ENCODE data around the gene LCT.
"Not testable (repeated sequence)": the region's sequence is repeated elsewhere in the genome, so short reads cannot be mapped to it uniquely, and the experiment has no call there.

The LCT gene

GRCh38 chr2:135831180-135831812 is 5.7 kb downstream of the LCT start:
- DNase-seq, result no peak

- DNase-seq, result no peak
Measured at GRCh38 chr2:135829378-135830135, 7.4 kb downstream of the LCT start.

GRCh38 chr2:135826544-135826943 is 10.4 kb downstream of the LCT start:
- DNase-seq, result no peak

- no peak for DNase-seq
Measured at GRCh38 chr2:135825550-135826176, 11.3 kb downstream of the LCT start.

GRCh38 chr2:135825131-135825530 is 11.9 kb downstream of the LCT start:
- DNase-seq, result no peak

- DNase-seq, result no peak
Measured at GRCh38 chr2:135822855-135823254, 14.1 kb downstream of the LCT start.

- no peak for DNase-seq
Measured at GRCh38 chr2:135821190-135821589, 15.8 kb downstream of the LCT start.

- peak; percentile 87 for DNase-seq
Measured at GRCh38 chr2:135820003-135820618, 16.9 kb downstream of the LCT start.

GRCh38 chr2:135818937-135819610 is 17.9 kb downstream of the LCT start:
- DNase-seq, result peak; percentile 68

- no peak for DNase-seq
Measured at GRCh38 chr2:135817951-135818350, 19.0 kb downstream of the LCT start.

GRCh38 chr2:135817466-135817865 is 19.5 kb downstream of the LCT start:
- peak; percentile 46 for DNase-seq

- DNase-seq, result peak; percentile 2
Measured at GRCh38 chr2:135815269-135815668, 21.7 kb downstream of the LCT start.

- no peak for DNase-seq
Measured at GRCh38 chr2:135812907-135813511, 24.0 kb downstream of the LCT start.

- not testable (repeated sequence) for DNase-seq
Measured at GRCh38 chr2:135807874-135808273, 29.1 kb downstream of the LCT start.

- DNase-seq, result no peak
Measured at GRCh38 chr2:135803278-135803677, 33.7 kb downstream of the LCT start.

- no peak for DNase-seq
Measured at GRCh38 chr2:135802350-135802749, 34.6 kb downstream of the LCT start.

GRCh38 chr2:135800513-135801460 is 36.2 kb downstream of the LCT start:
- DNase-seq, result no peak

- DNase-seq, result no peak
Measured at GRCh38 chr2:135799738-135800137, 37.2 kb downstream of the LCT start.

GRCh38 chr2:135798762-135799161 is 38.2 kb downstream of the LCT start:
- no peak for DNase-seq

- no peak for DNase-seq
Measured at GRCh38 chr2:135798275-135798705, 38.7 kb downstream of the LCT start.

All from activated effector memory CD4-positive, alpha-beta T cell treated with anti-CD3 and anti-CD28 coated beads, Interleukin-2, amount 50 U/mL, for 16 hours (primary cell).